H1 (cell line): ENCODE measurements around the gene HOXB7. TPM values are rescaled to one million over a fixed set of nuclear protein-coding genes. Genes with fewer than 3 reads are reported as not detected.

Experiments used
- CTCF ChIA-PET: fragments of 300-600 bp; sonication (Branson Sonifier 250); formaldehyde crosslinking; loops from one replicate; lab custom pipeline; 2021; ENCODE audit not compliant: partially characterized antibody; lab: Charles Lee
- POLR2A ChIA-PET: fragments of 300-600 bp; sonication (Branson Sonifier 250); formaldehyde crosslinking; loops from one replicate; lab custom pipeline; 2021; ENCODE audit warnings: inconsistent platforms; ENCODE audit not compliant: partially characterized antibody; lab: Charles Lee
- DNase-seq, 2 experiments: peaks; one replicate each; pipeline versions ENCODE4 v3.0.0 to v3.0.0-alpha.2; 2010 to 2022; ENCODE audit warnings: low spot score in 2 of 2, low read depth in 1 of 2, mixed read lengths in 1 of 2
- FAIRE-seq: peaks from 2 replicates; lab custom pipeline; 2011; peaks lifted over from hg19 to GRCh38; lab: Jason Lieb, UNC
- H2AFZ ChIP-seq: 2 replicates; pipeline ENCODE4 v1.8.1; 2012; ENCODE audit warnings: low read length, inconsistent platforms
- H2AK5ac ChIP-seq: 2 replicates; pipeline ENCODE4 v1.6.1; 2013; ENCODE audit warnings: low read depth, low read length
- H2BK120ac ChIP-seq: replicated peaks from 2 replicates; pipeline ENCODE3; 2013; ENCODE audit warnings: low read depth, low read length, inconsistent platforms
- H2BK12ac ChIP-seq: 2 replicates; pipeline ENCODE4 v1.6.1; 2013; ENCODE audit warnings: low read depth, low read length
- H2BK15ac ChIP-seq: 2 replicates; pipeline ENCODE4 v1.6.1; 2013; ENCODE audit warnings: low read length
- H2BK20ac ChIP-seq: 2 replicates; pipeline ENCODE4 v1.6.1; 2013; ENCODE audit warnings: low read length
- H2BK5ac ChIP-seq: 2 replicates; pipeline ENCODE4 v1.6.1; 2013; ENCODE audit warnings: low read depth, low read length
- H3K14ac ChIP-seq: 2 replicates; pipeline ENCODE4 v1.6.1; 2013; ENCODE audit warnings: inconsistent platforms; ENCODE audit not compliant: insufficient read length
- H3K18ac ChIP-seq: 2 replicates; pipeline ENCODE4 v1.6.1; 2013; ENCODE audit warnings: low read length; ENCODE audit errors: extremely low read depth
- H3K23ac ChIP-seq: 2 replicates; pipeline ENCODE4 v1.6.1; 2013; ENCODE audit warnings: inconsistent platforms; ENCODE audit not compliant: insufficient read length
- H3K23me2 ChIP-seq: 2 replicates; pipeline ENCODE4 v1.6.1; 2013; ENCODE audit warnings: low read depth, low read length
- H3K27ac ChIP-seq: 2 replicates; pipeline ENCODE4 v1.6.1; 2011; ENCODE audit warnings: low read depth, low read length, inconsistent platforms
- H3K27me3 ChIP-seq, 4 experiments: replicated peaks in 1 of 4; 1 replicate in 1 of 4; 2 replicates in 3 of 4; pipeline versions ENCODE4 v1.6.1 to v1.8.1; 2011 to 2013; ENCODE audit warnings: low read length in 3 of 4, mild to moderate bottlenecking in 3 of 4, inconsistent platforms in 2 of 4, mixed read lengths in 2 of 4, moderate library complexity in 1 of 4; ENCODE audit not compliant: control insufficient read depth in 3 of 4, insufficient read depth in 3 of 4; ENCODE audit errors: extremely low read depth in 1 of 4
- H3K36me3 ChIP-seq, 4 experiments: 2 replicates each; pipeline versions ENCODE4 v1.6.1 to v1.8.1; 2011 to 2013; ENCODE audit warnings: mild to moderate bottlenecking in 4 of 4, low read length in 3 of 4, moderate library complexity in 2 of 4, control low read depth in 1 of 4, inconsistent platforms in 1 of 4; ENCODE audit not compliant: insufficient read depth in 4 of 4, control insufficient read depth in 2 of 4
- H3K4ac ChIP-seq: replicated peaks from 2 replicates; pipeline ENCODE3; 2013; ENCODE audit warnings: low read length, low read depth, mixed read lengths, inconsistent platforms; ENCODE audit not compliant: insufficient read length
- H3K4me1 ChIP-seq, 4 experiments: replicated peaks in 1 of 4; 1 replicate in 1 of 4; 2 replicates in 3 of 4; pipeline versions ENCODE4 v1.6.1 to v1.8.1; 2011 to 2013; ENCODE audit warnings: low read length in 3 of 4, inconsistent platforms in 2 of 4, mixed read lengths in 1 of 4; ENCODE audit not compliant: insufficient read depth in 4 of 4, control insufficient read depth in 3 of 4
- H3K4me2 ChIP-seq, 2 experiments: 2 replicates each; pipeline versions ENCODE4 v1.6.1 to v1.8.1; 2011 to 2013; ENCODE audit warnings: low read depth in 2 of 2, low read length in 2 of 2, control low read depth in 1 of 2, inconsistent platforms in 1 of 2, mild to moderate bottlenecking in 1 of 2; ENCODE audit not compliant: insufficient read depth in 1 of 2
- H3K4me3 ChIP-seq, 4 experiments: fragments of 200-600, 300-600 bp in 1 of 4; sonication (generic), shearing (Covaris generic), sonication (Bioruptor Twin) in 1 of 4; 2 replicates each; pipeline versions ENCODE4 v1.5.1 to v1.8.1; 2011 to 2016; ENCODE audit warnings: low read length in 4 of 4, low read depth in 3 of 4, control low read depth in 2 of 4, inconsistent platforms in 2 of 4, mild to moderate bottlenecking in 2 of 4, mixed read lengths in 1 of 4, moderate library complexity in 1 of 4; ENCODE audit not compliant: insufficient read depth in 2 of 4; ENCODE audit errors: extremely low read depth in 1 of 4
- H3K56ac ChIP-seq: replicated peaks from 2 replicates; pipeline ENCODE3; 2013; ENCODE audit warnings: low read depth, mild to moderate bottlenecking, mixed read lengths, low read length, inconsistent platforms; ENCODE audit not compliant: insufficient read length
- H3K79me1 ChIP-seq: 2 replicates; pipeline ENCODE4 v1.6.1; 2013; ENCODE audit warnings: low read depth, low read length, control low read depth
- H3K79me2 ChIP-seq, 2 experiments: 2 replicates each; pipeline versions ENCODE4 v1.6.1 to v1.8.1; 2012 to 2013; ENCODE audit warnings: low read length in 2 of 2, mild to moderate bottlenecking in 2 of 2, inconsistent platforms in 1 of 2; ENCODE audit not compliant: insufficient read depth in 2 of 2, control insufficient read depth in 1 of 2
- H3K9ac ChIP-seq, 4 experiments: replicated peaks in 1 of 4; 1 replicate in 1 of 4; 2 replicates in 3 of 4; pipeline versions ENCODE4 v1.6.1 to v1.8.1; 2011 to 2013; ENCODE audit warnings: low read depth in 3 of 4, low read length in 3 of 4, control low read depth in 2 of 4, mild to moderate bottlenecking in 2 of 4, moderate library complexity in 2 of 4, inconsistent platforms in 1 of 4; ENCODE audit errors: extremely low read depth in 1 of 4
- H3K9me3 ChIP-seq, 2 experiments: 2 replicates each; pipeline versions ENCODE4 v1.6.1 to v1.8.1; 2012 to 2013; ENCODE audit warnings: mild to moderate bottlenecking in 2 of 2, moderate library complexity in 2 of 2, control low read depth in 1 of 2, inconsistent platforms in 1 of 2, low read depth in 1 of 2, low read length in 1 of 2, mixed read lengths in 1 of 2; ENCODE audit not compliant: insufficient read depth in 2 of 2
- H4K20me1 ChIP-seq, 2 experiments: replicated peaks in 1 of 2; 2 replicates each; pipeline versions ENCODE3 to v1.8.1; 2011 to 2013; ENCODE audit warnings: inconsistent platforms in 2 of 2, low read length in 2 of 2, mild to moderate bottlenecking in 1 of 2; ENCODE audit not compliant: insufficient read depth in 2 of 2, control insufficient read depth in 1 of 2
- H4K5ac ChIP-seq: 2 replicates; pipeline ENCODE4 v1.6.1; 2013; ENCODE audit warnings: low read length, low read depth, mixed read lengths, inconsistent platforms; ENCODE audit not compliant: insufficient read length
- H4K8ac ChIP-seq: 2 replicates; pipeline ENCODE4 v1.8.0; 2013; ENCODE audit warnings: mild to moderate bottlenecking, moderate library complexity, low read length, inconsistent platforms; ENCODE audit not compliant: insufficient read depth; ENCODE audit errors: extremely low read depth
- H4K91ac ChIP-seq: replicated peaks from 2 replicates; pipeline ENCODE3; 2013; ENCODE audit warnings: low read length, mixed read lengths, inconsistent platforms; ENCODE audit not compliant: insufficient read length
- EZH2 ChIP-seq: fragments of 200-600 bp; sonication (generic); IDR thresholded peaks from 2 replicates; pipeline ENCODE4 v1.7.1; 2012; ENCODE audit warnings: low read depth, mild to moderate bottlenecking, moderate library complexity, low read length, inconsistent platforms; ENCODE audit not compliant: severe bottlenecking
- RAD21 ChIP-seq, 2 experiments: IDR thresholded peaks in 1 of 2; conservative IDR thresholded peaks in 1 of 2; 2 replicates each; pipeline ENCODE4 v1.6.1; 2011; ENCODE audit warnings: low read depth in 2 of 2, low read length in 2 of 2, improper control_type of control experiment in 1 of 2, inconsistent platforms in 1 of 2, mild to moderate bottlenecking in 1 of 2, moderate library complexity in 1 of 2
- TAF7 ChIP-seq: optimal IDR thresholded peaks from 2 replicates; pipeline ENCODE3; 2011; ENCODE audit warnings: low read depth, mild to moderate bottlenecking, inconsistent platforms, low read length, moderate library complexity, borderline replicate concordance
- WGBS, 2 experiments: shearing (Covaris generic) in 1 of 2; methylation state at CpG; one replicate each; pipeline versions ENCODE4 v1.1.6 to v1.1.7; 2013 to 2015; ENCODE audit warnings: low lambda C conversion rate in 2 of 2, mixed read lengths in 2 of 2, inconsistent platforms in 1 of 2, low coverage in 1 of 2, missing lambda C conversion rate in 1 of 2; ENCODE audit not compliant: insufficient replicate concordance in 2 of 2, insufficient coverage in 1 of 2, insufficient read length in 1 of 2; ENCODE audit errors: extremely low coverage in 1 of 2, missing lambda C conversion rate in 1 of 2; 5-methylcytosine and 5-hydroxymethylcytosine counted together
- polyA plus RNA-seq, 7 experiments: library from polyadenylated mRNA; depleted of rRNA in 3 of 7; stranded (reverse) in 5 of 7; unstranded in 2 of 7; fragments of >200 nt in 5 of 7; fragments of 200-250 nt in 2 of 7; gene quantifications; 1 replicate in 5 of 7; 2 replicates in 1 of 7; 4 replicates in 1 of 7; pipeline versions ENCODE4 v1.2.1 to v1.2.3, GENCODE V29; 2011 to 2013; ENCODE audit warnings: missing spikeins in 2 of 7, mixed read lengths in 2 of 7
- total RNA-seq: library from RNA; stranded (reverse); fragmentation: NEBNext Ultra II Directional; extraction: Animal tissue kit (Norgen Biotek cat#: 25700); gene quantifications from 2 replicates; pipeline ENCODE4 v1.2.1, GENCODE V29; 2021
- TF ChIP-seq, protein P1 (sequence below): IDR thresholded peaks from 2 replicates; pipeline ENCODE4 v1.6.1; 2012; ENCODE audit warnings: inconsistent platforms
- TF ChIP-seq, protein P2 (sequence below): IDR thresholded peaks from 2 replicates; pipeline ENCODE4 v1.6.1; 2012; ENCODE audit warnings: inconsistent platforms

The HOXB7 gene
- total and polyA plus RNA-seq, 2 of the 8 experiments (the other 6 are each of a cell fraction or from before 2014, with no cell fraction given), result not detected

GRCh38 chr17:48596735-48597527 is 13.9 kb downstream of the HOXB7 start:
- Histone ChIP-seq H4K20me1 (peaks cover 41 to 58% of the 10 kb centered on the region in 2 experiments), H3K4me1 (peaks cover 0 to 12% (median 6%) of the 10 kb centered on the region in 4 experiments; a peak in 5 of 7 replicates), H2AFZ (no peak overlapping the region), H3K4ac (no peak overlapping the region), H3K23me2 (no peaks in the 10 kb centered on the region; the same call in 1 of the 2 replicates), H3K27me3 (peaks cover 96 to 100% (median 99%) of the 10 kb centered on the region in 4 experiments), H2AK5ac (0 out of 2 replicates have a peak overlapping the region, but pooled peaks have one; percentile 6), H3K9me3 (no peaks in the 10 kb centered on the region; a peak in 1 of 4 replicates), H3K36me3 (no peaks in the 10 kb centered on the region; a peak in 1 of 8 replicates), H3K4me3 (0 out of 8 replicates have a peak overlapping the region, but pooled peaks of 1 of the 4 experiments have one; percentile 29), H2BK120ac (no peak overlapping the region), H2BK12ac (no peak overlapping the region), H2BK15ac (no peak overlapping the region), H3K4me2 (peak overlapping the region; percentile 19 to 21; a peak in 1 of 4 replicates), H3K79me1 (no peaks in the 10 kb centered on the region), H4K5ac (no peak overlapping the region), H4K8ac (no peak overlapping the region), H4K91ac (no peak overlapping the region), H3K18ac (no peak overlapping the region; the same call in 1 of the 2 replicates), H3K9ac (no peak overlapping the region), H3K56ac (no peak overlapping the region)
- POLR2A ChIA-PET, result interaction anchor here (1.0 kb wide), 1 partner anchor 19 kb away, joined by 3 read pairs; no protein-coding TSS in a partner anchor
- FAIRE-seq (no peak), DNase-seq (no peak)
- CTCF ChIA-PET, result interaction anchor here (0.6 to 7.0 kb wide), 6 partner anchors 9 to 48 kb away, joined by 3 to 53 read pairs (median 4); no protein-coding TSS in a partner anchor
- WGBS, 2 experiments, result 19% methylated on average over 18 of the region's 26 CpGs; no CpG with 5 or more reads in 1 of the 2 experiments
- TF ChIP-seq, protein P1, sequence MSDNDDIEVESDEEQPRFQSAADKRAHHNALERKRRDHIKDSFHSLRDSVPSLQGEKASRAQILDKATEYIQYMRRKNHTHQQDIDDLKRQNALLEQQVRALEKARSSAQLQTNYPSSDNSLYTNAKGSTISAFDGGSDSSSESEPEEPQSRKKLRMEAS, result no peak
- TF ChIP-seq TAF7 (no peak), RAD21 (IDR thresholded peaks at IDR 0.05 in 1 of 2, conservative IDR thresholded peaks at IDR 0.05 in 1 of 2; ENCODE audit: low read depth in 2 of 2, low read length in 2 of 2) (peak in 1 of 2 experiments; percentile 18; a peak in 1 of 4 replicates), EZH2 (peak; percentile 40)
- TF ChIP-seq, protein P2, sequence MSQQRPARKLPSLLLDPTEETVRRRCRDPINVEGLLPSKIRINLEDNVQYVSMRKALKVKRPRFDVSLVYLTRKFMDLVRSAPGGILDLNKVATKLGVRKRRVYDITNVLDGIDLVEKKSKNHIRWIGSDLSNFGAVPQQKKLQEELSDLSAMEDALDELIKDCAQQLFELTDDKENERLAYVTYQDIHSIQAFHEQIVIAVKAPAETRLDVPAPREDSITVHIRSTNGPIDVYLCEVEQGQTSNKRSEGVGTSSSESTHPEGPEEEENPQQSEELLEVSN, result peak; percentile 21; the same call in 1 of the 2 replicates
- TF ChIP-seq, all 59 proteins: peak for 3
- no peak overlapping the region for H3K27ac ChIP-seq
- no peaks in the 10 kb centered on the region for H3K79me2 ChIP-seq
- no peak overlapping the region for H2BK5ac ChIP-seq
- no peak overlapping the region for H3K23ac ChIP-seq
- H3K14ac ChIP-seq, result no peak overlapping the region
- no peak overlapping the region for H2BK20ac ChIP-seq
